ENCODE measurements around the gene SCN5A.
"Not testable (repeated sequence)": the region's sequence is repeated elsewhere in the genome, so short reads cannot be mapped to it uniquely, and the experiment has no call there.

SCN5A gene

DNA sequence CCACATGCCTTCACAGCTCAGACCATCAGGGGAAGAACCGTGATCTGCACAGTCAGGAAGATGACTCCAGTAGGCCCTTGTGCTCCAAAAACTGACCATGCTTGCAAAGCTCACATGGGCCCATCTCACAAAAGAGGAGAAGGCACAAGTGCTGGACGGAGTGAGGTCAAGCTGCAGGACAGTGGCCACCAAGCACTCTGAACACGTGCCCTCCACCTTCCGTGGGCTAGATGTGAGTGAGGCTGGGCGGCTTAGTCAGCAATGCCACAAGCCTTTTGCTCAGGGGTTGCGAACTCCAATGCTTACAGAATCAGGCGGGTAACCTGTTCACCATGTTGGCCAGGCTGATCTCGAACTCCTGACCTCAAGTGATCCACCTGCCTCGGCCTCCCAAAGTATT lies 70.9 kb downstream of the SCN5A start:
- no peak for DNase-seq (ENCODE audit: low read depth)

DNA sequence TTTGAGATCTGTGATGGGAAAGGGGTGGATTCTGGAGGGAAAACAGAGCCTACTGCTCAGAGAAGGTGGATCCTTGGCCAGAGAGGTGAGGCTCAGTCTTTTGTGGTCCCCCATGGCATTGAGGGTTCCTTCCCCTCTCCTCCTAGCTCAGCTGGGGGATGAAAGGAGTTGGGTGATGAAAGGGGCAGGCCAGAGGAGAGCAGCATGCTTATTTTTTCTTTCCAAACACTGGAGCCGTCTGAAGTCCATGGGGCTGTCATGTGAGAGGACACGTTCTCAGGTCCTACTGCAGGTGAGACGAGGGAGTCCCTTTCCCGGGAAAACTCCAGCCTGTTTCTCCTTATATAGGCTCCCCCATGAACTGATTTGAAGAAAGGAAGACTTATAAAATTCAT lies 71.4 kb downstream of the SCN5A start:
- DNase-seq (ENCODE audit: low read depth) = no peak

DNA sequence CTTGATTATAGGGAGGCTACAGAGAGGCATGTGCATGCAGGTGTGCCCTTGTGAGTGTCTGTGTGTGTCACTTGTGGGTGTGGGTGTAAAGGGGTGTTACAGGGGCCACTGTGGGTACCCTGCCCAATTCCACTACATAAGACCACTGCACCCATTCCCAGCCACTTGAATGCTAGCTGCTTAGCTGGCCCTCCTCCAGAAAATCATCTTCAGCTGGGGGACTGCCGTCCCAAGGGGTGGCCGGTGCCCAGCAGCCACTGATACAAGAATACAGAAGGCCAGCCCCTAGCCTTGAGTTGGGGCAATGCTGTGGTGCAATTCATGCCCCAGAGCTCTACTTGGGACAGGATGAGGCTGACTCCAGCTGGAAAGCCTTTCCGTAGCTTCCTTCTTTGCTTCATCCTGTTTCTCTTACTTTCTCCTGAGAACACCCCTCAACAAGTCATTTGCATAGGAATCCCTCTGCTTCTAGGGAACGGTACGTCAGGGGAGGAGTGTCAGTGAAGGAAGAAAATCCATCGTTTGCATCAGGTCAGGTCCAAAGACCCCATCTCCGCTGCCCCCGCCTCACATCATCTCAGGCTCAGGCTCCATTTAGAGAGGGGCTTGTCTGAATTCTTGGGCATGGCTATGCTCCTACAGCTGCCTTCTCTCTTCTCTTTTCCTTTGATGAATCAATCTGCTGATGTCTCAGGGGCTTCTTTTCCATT lies 72.0 kb downstream of the SCN5A start:
- DNase-seq (ENCODE audit: low read depth) = no peak

DNA sequence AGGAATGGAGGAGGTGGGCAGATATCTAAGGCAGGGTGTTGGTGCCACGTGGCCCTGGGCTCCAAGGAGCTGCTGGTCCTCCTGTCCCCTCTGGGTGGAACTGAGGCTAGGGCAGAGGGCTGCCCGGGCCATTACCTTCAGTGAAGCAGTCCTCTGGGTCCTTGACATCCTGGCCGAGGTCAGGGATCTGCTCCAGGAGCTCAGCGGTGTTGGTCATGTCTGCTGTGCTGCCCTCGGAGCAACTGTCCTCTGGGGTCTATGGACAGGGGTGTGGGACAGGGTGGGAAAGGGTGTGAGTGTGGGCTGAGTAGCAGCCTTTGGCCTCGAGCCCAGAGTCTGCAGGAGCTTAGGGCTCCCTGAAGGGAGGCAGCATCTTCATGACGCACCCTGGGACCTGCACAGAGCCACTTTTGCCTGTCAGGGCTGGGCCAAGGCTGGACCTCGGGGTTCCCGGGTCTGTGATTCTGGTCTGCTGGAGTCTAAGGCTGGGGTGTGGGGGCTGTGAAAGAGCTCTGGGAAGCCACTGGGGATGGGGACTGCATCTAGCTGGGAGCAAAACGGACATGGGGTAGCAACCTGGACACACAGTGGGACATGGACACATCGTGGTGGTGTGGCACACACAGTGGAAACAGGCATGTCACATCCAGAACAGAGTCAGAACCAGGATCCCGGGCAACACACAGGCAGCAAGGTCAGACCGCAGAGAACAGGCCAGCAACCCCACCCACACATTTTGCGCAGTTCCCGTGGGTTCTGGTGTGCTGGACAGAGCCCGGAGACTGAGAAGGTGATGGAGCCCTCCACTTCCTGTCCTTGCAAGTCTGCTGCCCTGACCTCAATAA lies 72.7 kb downstream of the SCN5A start:
- DNase-seq (ENCODE audit: low read depth) = no peak

DNA sequence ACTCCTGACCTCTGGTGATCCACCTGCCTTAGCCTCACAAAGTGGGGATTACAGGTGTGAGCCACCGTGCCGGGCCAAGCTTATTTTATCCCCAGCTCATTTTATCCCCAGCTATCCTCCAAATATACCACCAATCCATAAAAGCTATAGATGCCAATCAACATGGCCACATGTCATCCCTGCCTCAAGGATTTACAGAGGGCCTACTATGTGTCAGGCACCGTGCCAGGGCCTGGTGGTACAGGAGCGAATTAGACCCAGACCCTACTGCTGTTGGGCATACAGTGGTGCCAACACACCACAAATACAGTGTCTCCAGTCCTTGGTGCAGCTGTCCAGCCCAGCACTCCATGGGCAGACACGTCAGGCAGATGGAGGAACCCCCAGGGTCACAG lies 73.4 kb downstream of the SCN5A start:
- DNase-seq (ENCODE audit: low read depth) = no peak

DNA sequence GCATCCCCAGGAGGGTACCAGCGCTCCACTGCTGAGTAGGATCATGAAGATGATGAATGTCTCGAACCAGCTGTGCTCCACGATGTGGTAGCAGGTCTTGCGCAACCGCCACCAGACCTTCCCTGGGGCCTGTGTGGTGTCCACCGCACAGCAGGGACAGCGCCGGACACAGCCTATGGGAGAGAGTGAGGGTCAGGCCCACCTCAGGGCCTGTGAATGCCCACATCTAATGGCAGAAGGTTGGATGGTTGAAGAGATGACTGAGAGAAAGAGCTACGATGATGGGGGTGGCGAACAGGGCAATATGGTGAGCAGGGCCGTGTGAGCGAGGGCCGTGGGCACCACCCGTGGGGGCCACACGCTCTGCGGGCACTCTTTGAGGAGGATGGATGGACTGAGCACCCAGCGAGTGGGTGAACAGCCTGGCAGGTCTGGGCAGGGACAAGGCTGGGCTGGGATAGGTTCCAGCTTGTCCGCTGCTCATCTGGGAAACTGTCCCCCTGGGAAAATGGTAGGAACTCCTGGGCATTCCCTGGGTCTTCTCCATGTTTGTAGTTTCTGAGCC lies 74.1 kb downstream of the SCN5A start:
- DNase-seq (ENCODE audit: low read depth) = no peak

DNA sequence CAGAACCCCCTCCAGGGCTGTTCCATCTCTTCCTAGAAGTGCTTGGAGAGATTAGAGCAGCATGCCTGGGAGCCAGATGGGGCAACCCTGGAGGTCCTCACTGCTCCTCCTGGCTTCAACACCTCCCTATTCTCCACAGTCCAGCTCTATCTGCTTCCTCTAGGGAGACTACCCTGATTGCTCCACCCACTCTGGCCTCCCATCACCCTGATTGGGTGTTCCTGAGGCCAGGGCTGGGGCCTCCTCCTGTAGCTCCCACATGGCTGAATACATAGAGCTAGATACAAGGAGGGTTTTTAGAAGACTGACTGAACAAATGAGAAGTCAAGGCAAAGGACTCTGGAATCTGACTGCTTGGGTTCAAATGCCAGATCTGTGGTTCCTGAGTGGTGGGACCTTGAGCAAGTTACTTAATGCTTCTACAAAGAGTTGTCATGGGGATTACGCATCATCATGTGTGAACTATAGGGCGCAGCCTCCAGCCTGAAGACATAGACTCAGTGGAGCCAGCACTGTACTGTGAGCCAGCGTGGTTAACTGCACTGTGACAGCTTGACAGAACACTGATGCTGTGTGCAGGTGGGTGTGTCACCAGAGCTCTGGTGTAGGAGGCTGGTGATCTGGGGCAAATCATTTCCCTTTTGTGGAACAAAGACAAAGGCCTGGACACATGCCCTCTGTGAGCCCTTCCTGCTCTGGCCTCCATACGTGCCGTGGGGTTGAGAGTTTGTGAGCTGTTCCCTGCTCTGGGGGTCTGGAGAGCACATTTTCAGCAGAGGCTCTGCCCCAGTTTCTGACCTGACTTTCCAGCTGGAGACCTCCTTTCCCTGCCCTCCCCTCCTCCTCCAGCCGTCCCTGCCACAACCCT lies 74.8 kb downstream of the SCN5A start:
- no peak for DNase-seq (ENCODE audit: low read depth)

DNA sequence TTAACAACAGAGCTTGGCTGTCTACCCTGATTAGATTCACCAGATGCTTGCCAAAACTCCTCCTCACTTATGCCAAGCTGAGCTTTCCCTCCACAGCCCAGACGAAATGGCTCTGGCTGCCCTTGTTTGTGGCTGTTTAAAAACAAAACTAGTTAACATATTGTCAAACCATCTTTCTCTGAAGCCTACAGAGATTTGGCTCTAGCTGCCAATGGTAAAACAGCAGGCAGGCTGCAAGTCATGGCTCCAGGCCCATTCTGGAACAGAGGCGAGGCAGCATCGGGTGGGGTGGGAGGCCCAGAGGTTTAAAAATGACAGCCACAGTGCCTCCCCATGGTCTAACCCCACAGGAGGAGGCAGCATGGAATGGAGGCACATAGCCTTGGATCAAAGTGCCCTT lies 75.9 kb downstream of the SCN5A start:
- no peak for DNase-seq (ENCODE audit: low read depth)

DNA sequence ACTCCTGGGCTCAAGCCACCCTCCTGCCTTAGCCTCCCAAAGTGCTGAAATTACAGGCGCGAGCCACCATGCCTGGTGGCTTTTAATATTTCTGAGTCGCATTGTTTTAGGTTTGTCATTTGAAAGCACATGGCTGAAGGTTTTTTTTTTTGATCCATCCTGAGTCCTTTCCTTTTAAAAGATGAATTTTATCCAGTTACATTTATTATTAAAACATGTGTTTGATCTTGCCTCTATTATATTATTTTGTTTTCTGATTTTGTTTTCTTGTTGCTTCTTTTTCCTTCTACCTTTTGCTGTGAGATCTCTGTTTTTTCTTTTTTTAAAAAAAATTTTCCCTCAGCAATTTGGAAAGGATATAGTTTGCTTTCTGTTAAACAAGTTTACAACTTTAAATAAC lies 76.4 kb downstream of the SCN5A start:
- DNase-seq (ENCODE audit: low read depth) = no peak

DNA sequence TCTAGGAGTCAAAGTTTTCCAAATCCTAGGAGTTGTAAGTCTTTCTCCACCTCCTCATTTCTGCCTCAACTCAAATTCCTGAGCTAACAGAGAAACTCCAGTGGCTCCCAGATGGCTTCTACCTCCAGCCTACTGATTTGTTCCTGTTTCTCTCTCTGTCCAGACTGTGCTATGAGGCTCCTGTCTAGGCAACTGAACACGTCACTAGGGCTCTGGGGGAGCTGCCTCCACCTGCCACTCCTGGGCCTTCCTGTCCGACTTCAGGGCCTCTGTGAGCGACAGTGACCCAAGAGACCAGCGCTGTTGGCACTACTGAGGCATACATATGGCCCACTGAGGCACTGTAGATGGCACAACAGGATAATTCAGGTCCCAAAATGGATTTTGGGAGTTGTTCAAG lies 82.0 kb downstream of the SCN5A start:
- no peak for DNase-seq (ENCODE audit: low read depth)

DNA sequence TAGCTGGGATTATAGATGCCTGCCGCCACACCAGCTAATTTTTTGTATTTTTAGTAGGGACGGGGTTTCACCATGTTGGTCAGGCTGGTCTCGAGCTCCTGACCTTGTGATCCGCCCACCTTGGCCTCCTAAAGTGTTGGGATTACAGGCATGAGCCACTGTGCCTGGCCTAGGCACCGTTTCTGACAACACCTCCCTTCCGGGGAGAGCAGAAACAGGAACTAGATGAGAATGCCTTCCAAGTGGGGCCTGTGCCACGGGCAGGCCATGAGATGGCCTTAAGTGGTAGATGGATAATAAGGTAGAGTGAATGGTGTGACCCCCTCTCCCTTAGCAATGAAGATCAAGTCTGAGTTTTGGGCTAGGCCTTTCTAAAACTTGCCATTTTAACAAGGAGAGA lies 82.7 kb downstream of the SCN5A start:
- DNase-seq (ENCODE audit: low read depth) = not testable (repeated sequence)

DNA sequence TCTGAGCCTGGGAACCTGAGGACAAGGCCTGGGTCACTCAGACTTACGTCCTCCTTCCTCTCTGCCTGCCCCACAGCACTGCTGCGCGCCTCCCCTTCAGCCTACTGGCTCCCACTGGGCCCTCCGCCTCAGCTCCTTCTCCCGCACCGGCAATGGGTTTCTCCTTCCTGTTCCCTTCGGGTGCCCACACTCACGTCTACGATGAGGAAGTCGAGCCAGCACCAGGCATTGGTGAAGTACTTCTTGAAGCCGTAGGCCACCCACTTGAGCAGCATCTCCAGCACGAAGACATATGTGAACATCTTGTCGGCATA lies 83.3 kb downstream of the SCN5A start:
- no peak for DNase-seq (ENCODE audit: low read depth)

DNA sequence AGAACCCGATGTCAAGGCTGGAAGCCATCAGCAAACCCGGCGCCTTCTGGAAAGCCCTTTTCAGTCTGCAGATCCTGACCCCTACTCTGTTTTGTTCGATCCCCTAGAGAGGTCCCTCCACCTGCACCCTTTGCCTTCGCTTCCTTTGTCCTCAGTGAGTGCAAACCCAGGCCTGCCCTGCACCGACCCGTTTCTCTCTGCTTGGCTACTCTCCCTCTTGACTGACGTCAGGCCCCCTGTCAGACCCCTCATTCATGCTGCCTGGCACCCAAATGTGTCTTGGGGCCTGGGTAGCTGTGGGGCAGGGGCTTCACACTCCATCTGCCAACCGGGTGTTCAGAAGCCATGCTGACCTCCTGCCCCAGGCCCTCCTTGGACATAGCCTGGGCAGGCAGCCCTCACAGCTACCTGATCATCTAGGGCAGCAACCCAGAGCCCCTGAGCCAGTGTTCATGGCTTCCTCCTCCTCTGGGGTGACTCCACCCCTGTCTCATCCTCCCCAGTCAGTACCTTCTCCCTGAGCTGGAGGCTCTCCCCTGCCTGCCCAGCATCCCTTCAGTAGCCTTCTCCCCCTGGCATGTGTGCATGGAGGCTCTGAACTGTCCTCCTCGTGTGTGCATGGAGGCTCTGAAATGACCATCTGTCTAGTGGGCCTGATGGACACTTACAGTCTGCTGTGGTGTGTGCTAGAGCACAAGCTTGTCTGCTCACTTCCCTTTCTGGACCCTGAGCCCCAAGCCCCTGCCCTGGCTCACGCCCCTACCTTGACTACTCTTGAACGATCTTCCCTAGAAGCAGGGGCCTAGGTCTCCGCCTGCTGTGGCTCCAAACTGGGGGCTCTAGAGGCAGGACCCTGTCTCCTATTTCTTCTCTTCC lies 83.9 kb downstream of the SCN5A start:
- no peak for DNase-seq (ENCODE audit: low read depth)

DNA sequence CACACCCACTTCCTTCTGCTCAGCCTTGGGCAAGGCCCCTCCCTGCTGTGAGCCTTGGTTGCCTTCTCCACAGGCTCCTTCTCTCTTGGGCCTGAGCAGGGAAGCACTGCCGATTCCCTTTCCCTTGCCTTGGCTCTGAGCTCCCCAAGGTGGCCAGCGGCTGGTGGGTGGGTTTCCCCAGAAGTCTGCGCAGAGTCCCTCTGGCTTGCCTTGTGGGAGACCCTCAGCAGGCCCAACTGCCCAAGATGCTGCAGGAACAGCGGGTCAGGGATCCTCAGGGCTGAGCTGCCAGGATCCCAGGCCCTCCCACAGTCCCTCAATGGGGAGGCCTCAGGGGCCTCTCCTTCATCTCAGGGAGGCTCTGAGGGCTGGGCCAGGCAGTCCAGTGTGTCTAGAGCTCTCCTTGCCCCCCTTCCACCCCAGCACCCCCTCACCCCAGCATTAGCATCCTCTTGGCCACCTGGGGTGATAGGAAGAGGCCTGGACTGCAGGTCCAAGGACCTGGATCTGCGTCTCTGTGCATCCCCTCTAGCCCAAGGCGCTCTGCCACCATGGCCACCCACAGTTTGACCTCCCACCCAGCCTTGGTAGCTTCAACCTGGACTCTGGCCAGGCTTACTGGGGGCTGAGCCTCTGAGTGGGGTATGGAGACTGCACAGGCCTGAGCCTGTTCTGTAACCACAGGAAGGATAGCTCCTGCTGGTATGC lies 84.7 kb downstream of the SCN5A start:
- DNase-seq (ENCODE audit: low read depth) = no peak

DNA sequence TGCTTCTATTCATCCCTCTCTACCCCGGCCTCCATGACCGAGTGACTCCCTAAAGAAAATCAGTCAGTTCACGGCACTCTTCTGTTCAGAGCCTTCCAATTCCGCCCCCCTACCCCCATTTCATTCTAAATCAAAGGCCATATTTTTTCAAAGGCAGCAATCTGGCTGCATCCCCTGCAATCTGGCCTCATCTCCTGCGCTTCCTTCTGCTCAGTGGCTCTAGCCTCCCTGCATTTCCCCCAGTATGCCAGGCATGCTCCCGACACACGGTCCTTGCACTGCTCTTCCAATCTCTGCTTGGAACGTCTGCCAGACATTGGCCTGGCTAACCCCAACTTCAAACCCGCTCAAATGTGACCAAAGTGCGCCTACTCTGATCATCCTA lies 85.6 kb downstream of the SCN5A start:
- no peak for DNase-seq (ENCODE audit: low read depth)

DNA sequence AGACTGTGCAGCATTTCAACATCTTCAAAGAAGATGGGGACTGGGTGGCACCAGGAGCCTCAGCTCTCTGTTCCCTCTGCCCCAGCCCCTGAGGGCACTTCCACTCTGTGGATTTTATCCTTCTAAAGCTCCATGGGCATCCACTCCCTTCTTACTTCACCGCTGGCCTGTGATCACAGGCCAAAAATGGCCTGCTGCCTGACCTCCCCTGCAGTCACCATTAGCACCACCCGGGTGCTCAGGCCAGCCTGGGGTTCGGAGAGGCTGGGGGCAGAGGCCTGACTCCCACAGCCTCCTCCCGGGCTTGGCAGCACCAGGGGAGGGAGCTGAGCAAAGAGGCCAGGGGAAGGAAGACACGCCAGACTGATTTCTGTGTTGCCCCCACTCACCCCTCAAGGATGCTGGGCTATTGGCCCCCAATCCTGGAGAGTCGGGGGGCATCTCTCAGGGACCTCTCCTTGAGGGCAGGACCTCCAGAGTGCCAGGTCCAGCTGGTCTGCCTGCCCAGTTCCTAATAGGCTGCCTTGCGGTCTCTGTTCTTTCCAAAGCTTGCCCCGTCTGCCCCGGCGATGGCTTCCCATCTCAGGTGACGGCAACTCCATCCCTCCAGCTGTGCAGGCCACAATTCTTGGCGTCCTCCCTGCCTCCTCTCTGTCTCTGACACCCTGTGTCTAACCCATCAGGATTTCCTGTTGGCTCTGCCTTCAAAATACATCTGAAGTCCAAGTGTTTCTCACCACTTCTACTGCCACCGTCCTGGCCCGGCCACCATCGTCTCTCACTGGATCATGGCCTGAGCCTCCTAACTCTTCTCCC lies 86.2 kb downstream of the SCN5A start:
- no peak for DNase-seq (ENCODE audit: low read depth)

DNA sequence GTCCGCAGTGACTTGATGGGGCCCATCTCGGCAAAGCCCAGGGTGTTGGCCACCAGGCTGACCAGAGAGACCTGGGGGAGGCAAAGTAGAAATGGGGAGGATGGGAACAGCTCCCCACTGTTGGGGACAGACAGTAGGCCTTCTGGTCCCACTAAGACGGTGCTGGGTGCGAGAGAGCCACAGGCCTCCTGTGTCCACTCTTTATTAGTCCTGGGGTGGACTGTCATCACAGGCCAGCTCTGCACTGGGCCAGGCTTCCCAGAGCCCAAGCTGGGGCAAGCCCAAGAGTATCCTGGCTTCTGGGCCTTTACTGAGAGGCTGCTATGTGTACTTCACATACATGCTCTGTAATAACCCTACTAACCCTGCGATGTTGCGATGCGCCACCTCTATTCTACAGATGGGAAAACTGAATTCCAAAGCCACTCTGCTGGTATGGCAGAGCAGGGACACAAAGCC lies 87.0 kb downstream of the SCN5A start:
- no peak for DNase-seq (ENCODE audit: low read depth)

DNA sequence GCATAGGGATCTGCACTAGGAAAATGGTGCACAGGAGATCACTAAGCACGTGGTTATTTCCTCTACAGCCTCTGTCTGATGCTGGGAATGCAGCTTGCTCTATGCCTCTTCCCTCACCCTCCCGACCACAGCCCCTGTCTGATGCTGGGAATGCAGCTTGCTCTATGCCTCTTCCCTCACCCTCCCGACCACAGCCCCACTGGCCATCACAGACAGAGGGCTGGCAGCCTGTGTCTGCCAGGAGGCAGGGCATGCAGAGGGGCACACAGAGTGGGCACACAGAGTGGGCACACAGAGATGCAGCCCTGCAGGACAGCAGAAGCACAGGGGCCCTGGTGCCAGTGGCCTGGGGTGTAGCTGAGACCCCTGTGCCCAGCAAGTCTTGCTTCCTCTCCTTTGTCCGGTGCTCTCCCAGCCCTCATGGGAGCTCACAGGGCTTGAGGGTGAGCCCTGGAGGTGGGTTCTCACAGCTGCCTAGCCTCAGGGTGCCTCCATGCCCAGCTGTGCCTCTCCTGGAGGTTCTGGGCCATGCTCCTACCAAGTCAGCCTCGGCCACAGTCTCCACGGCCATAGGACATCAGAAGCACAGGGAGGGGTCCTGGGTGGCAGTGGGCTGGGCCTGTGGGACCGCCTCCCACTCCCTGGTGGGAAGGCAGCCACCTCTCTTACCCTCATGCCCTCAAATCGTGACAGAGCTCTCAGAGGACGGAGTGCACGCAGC lies 87.6 kb downstream of the SCN5A start:
- DNase-seq (ENCODE audit: low read depth) = no peak

DNA sequence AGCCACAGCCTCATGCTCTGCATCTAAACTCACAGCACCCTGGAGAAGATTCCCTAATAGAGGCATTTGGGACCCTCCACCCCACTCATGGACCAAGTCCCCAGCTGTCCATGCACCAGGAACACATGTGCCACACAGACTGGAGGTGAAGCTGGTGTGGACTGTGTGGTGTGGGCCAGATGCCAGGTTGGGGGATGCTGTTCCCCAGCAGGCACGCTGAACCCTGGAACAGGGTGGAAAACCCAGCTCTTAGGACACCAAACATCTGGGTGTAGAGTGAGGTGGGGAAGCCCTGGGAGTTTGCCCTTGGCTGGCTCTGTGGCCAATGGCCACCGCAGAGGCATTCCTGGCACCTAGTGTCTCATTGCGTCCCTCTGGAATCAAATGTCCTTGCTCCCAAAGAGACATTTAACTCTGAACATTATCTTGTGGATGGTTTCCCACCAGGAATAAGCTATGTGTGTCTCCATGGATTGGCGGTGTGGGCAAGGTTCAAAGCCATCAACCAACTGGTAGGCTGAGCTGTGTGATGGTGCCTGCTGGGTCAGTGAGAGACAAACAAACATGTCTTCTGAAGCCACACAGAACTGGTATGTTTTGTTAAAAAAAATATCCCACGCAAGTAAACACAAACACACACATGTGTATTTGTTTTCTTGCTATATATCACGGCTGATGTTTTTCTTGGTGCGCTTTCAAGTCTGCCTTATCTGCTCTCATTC lies 88.3 kb downstream of the SCN5A start:
- no peak for DNase-seq (ENCODE audit: low read depth)

All from amniotic epithelial cell (primary cell).